Thoracic aorta (tissue), 2 donors: ENCODE data around the gene DNAH17. TPM values are rescaled to one million over a fixed set of nuclear protein-coding genes. Genes with fewer than 3 reads are reported as not detected.

Experiments used
- ATAC-seq: fragments of 150-250 bp; one replicate; pipeline ENCODE4 v1.8.0; 2017; ENCODE audit warnings: low read depth; ENCODE audit not compliant: insufficient number of reproducible peaks, low FRiP score
- DNase-seq: peaks from one replicate; pipeline ENCODE4 v3.0.0-alpha.2; 2020; ENCODE audit warnings: low spot score
- H3K27ac ChIP-seq, 2 donors: fragments of 200-600 bp; sonication (generic); 1 replicate in 1 of 2; 2 replicates in 1 of 2; pipeline ENCODE4 v1.5.1; 2016; ENCODE audit warnings: mild to moderate bottlenecking in 2 of 2, moderate library complexity in 2 of 2
- H3K27me3 ChIP-seq: fragments of 200-600 bp; sonication (generic); replicated peaks from 2 replicates; pipeline ENCODE4 v1.6.0; 2016; ENCODE audit warnings: mild to moderate bottlenecking; ENCODE audit not compliant: insufficient read depth
- H3K36me3 ChIP-seq: fragments of 200-600 bp; sonication (generic); one replicate; pipeline ENCODE4 v1.5.1; 2016
- H3K4me1 ChIP-seq, 2 donors: fragments of 200-600 bp; sonication (generic); 1 replicate in 1 of 2; 2 replicates in 1 of 2; pipeline versions ENCODE4 v1.5.1 to v1.6.0; 2016; ENCODE audit warnings: low read depth in 2 of 2, mild to moderate bottlenecking in 1 of 2; ENCODE audit not compliant: control insufficient read depth in 1 of 2
- H3K4me3 ChIP-seq: fragments of 200-600 bp; sonication (generic); 2 replicates; pipeline ENCODE4 v1.5.1; 2016; ENCODE audit warnings: mild to moderate bottlenecking
- H3K9me3 ChIP-seq: fragments of 200-600 bp; sonication (generic); 2 replicates; pipeline ENCODE4 v1.5.1; 2016
- total RNA-seq, 2 donors: library from RNA; depleted of rRNA; stranded (reverse); fragments of >200 nt; gene quantifications; one replicate each; pipeline versions ENCODE4 v1.1.0 to v1.2.3, GENCODE V29; 2016
- TF ChIP-seq, protein P1 (sequence below): fragments of 200-600 bp; sonication (generic); IDR thresholded peaks from one replicate; pipeline ENCODE4 v1.5.1; 2019; ENCODE audit warnings: antibody characterized with exemption

DNAH17 gene
- total RNA-seq, 2 donors from 2014 or later: 0.14 TPM

GRCh38 chr17:78488867-78489634 is 88.1 kb downstream of the DNAH17 start:
- DNase-seq (no peak), ATAC-seq (no peak)
- TF ChIP-seq, protein P1, sequence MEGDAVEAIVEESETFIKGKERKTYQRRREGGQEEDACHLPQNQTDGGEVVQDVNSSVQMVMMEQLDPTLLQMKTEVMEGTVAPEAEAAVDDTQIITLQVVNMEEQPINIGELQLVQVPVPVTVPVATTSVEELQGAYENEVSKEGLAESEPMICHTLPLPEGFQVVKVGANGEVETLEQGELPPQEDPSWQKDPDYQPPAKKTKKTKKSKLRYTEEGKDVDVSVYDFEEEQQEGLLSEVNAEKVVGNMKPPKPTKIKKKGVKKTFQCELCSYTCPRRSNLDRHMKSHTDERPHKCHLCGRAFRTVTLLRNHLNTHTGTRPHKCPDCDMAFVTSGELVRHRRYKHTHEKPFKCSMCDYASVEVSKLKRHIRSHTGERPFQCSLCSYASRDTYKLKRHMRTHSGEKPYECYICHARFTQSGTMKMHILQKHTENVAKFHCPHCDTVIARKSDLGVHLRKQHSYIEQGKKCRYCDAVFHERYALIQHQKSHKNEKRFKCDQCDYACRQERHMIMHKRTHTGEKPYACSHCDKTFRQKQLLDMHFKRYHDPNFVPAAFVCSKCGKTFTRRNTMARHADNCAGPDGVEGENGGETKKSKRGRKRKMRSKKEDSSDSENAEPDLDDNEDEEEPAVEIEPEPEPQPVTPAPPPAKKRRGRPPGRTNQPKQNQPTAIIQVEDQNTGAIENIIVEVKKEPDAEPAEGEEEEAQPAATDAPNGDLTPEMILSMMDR: no peak
- Histone ChIP-seq H3K4me1 (no peaks in the 10 kb centered on the region), H3K27me3 (no peaks in the 10 kb centered on the region), H3K9me3 (no peaks in the 10 kb centered on the region), H3K4me3 (no peak overlapping the region), H3K27ac (no peak overlapping the region), H3K36me3 (no peaks in the 10 kb centered on the region)

DNA sequence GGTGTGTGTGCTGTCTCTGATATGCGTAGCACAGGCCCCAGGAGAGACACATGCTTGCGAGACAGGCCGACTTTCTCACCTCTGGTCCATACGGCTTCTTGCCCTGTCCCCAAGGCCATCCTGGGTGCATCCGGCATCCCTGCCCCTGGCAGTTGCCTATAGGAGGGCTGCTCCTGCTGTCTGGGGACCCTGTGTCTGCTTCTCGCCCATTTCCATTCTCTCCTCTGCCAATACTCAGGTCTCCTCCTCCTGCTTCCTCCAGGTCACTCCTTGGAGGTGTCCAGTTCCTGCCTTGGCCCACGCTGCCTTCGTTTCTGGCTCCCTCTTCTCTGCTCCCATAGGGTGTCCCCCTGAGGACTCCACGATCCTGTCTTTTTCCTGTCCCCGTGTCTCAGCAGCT is 89.0 kb downstream of the DNAH17 start:
- Histone ChIP-seq H3K4me3 (no peak overlapping the region), H3K27me3 (no peaks in the 10 kb centered on the region), H3K36me3 (no peaks in the 10 kb centered on the region), H3K4me1 (no peaks in the 10 kb centered on the region), H3K9me3 (no peaks in the 10 kb centered on the region), H3K27ac (no peak overlapping the region)
- DNase-seq: no peak
- TF ChIP-seq, protein P1: no peak
- no peak for ATAC-seq

GRCh38 chr17:78486946-78487680 is 90.1 kb downstream of the DNAH17 start:
- DNase-seq (no peak), ATAC-seq (no peak)
- Histone ChIP-seq H3K27ac (no peak overlapping the region), H3K4me1 (no peaks in the 10 kb centered on the region), H3K27me3 (no peaks in the 10 kb centered on the region), H3K36me3 (no peaks in the 10 kb centered on the region), H3K9me3 (no peaks in the 10 kb centered on the region), H3K4me3 (no peak overlapping the region)
- TF ChIP-seq, protein P1: no peak

- DNase-seq (no peak), ATAC-seq (no peak)
- Histone ChIP-seq H3K9me3 (no peaks in the 10 kb centered on the region), H3K27ac (no peak overlapping the region), H3K36me3 (no peaks in the 10 kb centered on the region), H3K4me1 (no peaks in the 10 kb centered on the region), H3K27me3 (no peaks in the 10 kb centered on the region), H3K4me3 (no peak overlapping the region)
- TF ChIP-seq, protein P1: no peak
Measured at GRCh38 chr17:78486228-78486802, 90.9 kb downstream of the DNAH17 start.
